Ascending aorta (tissue), 2 donors: Measurements from ENCODE around the gene SECTM1. TPM values are rescaled to one million over a fixed set of nuclear protein-coding genes. Genes with fewer than 3 reads are reported as not detected.

Source experiments
- DNase-seq, 2 donors: peaks; one replicate each; pipeline ENCODE4 v3.0.0-alpha.2; 2019; ENCODE audit warnings: low spot score in 2 of 2
- H3K27ac ChIP-seq, 2 donors: fragments of 200-600 bp; sonication (generic); one replicate each; pipeline ENCODE4 v1.5.1; 2016 to 2017; ENCODE audit warnings: mild to moderate bottlenecking in 1 of 2
- H3K27me3 ChIP-seq: fragments of 200-600 bp; sonication (generic); one replicate; pipeline ENCODE4 v1.5.1; 2017
- H3K36me3 ChIP-seq, 2 donors: fragments of 200-600 bp; sonication (generic); one replicate each; pipeline ENCODE4 v1.5.1; 2016
- H3K4me1 ChIP-seq, 2 donors: fragments of 200-600 bp; sonication (generic); one replicate each; pipeline ENCODE4 v1.5.1; 2016 to 2017; ENCODE audit warnings: mild to moderate bottlenecking in 1 of 2
- H3K4me3 ChIP-seq, 2 donors: fragments of 200-600 bp; sonication (generic); one replicate each; pipeline ENCODE4 v1.5.1; 2016 to 2017; ENCODE audit warnings: mild to moderate bottlenecking in 1 of 2
- H3K9me3 ChIP-seq, 2 donors: fragments of 200-600 bp; sonication (generic); one replicate each; pipeline ENCODE4 v1.5.1; 2016
- CTCF ChIP-seq, 3 experiments: fragments of 200-600 bp in 2 of 3; fragments of 450-650 bp in 1 of 3; sonication (generic) in 2 of 3; IDR thresholded peaks; one replicate each; pipeline ENCODE4 v1.5.1; 2016 to 2019; ENCODE audit warnings: antibody characterized with exemption in 3 of 3, mild to moderate bottlenecking in 1 of 3, moderate library complexity in 1 of 3
- intact Hi-C: fragments of 100-400 bp; cut with DNase I; formaldehyde crosslinking; loops from one replicate; pipeline ENCODE4 v1.15.1; 2023
- total RNA-seq: library from RNA; depleted of rRNA; stranded (reverse); fragments of >200 nt; gene quantifications from one replicate; pipeline ENCODE4 v1.1.0, GENCODE V29; 2016

The SECTM1 gene
- total RNA-seq, 1 donor from 2014 or later: 49.5 TPM

DNA sequence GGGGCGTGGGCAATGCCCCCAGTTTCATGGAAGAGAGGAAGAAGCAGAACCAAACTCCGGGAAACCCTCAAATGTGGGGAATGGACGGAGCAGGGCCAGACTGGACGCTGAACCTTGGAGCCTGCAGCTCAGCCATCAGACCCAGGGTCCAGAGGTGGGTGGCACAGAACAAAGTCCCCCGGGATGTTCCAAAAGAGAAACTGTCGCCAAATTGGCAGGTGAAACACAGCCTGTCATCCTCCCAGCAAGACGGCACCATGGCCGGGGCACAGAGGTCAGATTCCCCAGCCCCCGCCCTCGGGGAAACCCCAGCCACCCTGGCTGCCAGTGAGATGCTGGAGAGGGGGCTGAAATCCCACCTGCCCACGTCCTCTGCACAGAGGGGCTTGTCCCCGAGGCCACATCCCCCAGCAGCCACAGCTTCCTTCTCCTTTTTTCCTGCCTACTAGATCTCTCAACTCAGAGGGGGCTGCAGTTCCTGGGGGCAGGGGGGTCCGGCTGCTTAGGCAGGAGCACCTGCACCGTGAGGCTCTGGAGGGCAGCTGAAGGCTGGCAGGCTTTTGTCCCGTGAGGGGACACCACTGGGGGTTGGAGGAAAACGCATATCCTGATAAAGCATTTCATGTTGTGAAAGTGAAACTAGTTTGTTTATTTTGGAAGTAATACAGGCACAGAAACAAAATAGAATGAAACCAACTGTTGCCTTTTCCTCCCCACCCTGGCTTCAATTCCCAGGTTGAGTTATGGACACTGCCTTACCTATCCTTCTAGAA, 1.2 kb upstream of the SECTM1 start:
- no peak for DNase-seq
- intact Hi-C loops: no loop called here
- Histone ChIP-seq H3K27me3 (no peaks in the 10 kb centered on the region), H3K4me1 (peaks cover 22 to 28% of the 10 kb centered on the region in 2 donors), H3K27ac (peak overlapping the region in 1 of 2 donors; percentile 4), H3K4me3 (peak overlapping the region; percentile 40 to 69), H3K36me3 (no peaks in the 10 kb centered on the region), H3K9me3 (no peaks in the 10 kb centered on the region)
- TF ChIP-seq CTCF (IDR thresholded peaks at IDR 0.05): no peak

DNA sequence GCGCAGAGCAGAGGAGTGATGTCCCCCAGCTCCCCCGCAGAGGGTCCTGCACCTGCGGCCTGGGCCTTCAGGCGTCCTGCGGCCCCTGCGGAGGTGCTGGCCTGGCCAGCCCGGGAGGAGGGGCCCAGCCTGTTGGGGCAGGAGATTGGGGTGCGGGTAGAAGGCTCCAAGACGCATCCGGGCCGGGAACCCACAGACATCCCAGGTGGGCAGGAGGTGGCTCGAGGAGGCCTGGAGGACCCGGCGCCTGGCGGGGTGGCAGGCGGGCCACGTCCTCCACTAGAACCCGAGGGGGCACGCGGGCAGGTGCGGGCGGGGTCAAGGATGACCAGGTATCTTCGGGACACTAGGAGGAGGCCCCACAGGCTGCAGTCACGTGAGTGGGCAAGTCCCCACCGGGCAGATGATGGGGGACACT, 647 bp upstream of the SECTM1 start:
- no peaks in the 10 kb centered on the region for H3K9me3 ChIP-seq
- no peaks in the 10 kb centered on the region for H3K36me3 ChIP-seq
- H3K27me3 ChIP-seq: no peaks in the 10 kb centered on the region
- intact Hi-C loops: no loop called here
- no peak for DNase-seq
- peaks cover 18 to 25% of the 10 kb centered on the region in 2 donors for H3K4me1 ChIP-seq
- no peak overlapping the region for H3K27ac ChIP-seq
- TF ChIP-seq CTCF (IDR thresholded peaks at IDR 0.05): no peak
- peak overlapping the region; percentile 40 to 69 for H3K4me3 ChIP-seq

DNA sequence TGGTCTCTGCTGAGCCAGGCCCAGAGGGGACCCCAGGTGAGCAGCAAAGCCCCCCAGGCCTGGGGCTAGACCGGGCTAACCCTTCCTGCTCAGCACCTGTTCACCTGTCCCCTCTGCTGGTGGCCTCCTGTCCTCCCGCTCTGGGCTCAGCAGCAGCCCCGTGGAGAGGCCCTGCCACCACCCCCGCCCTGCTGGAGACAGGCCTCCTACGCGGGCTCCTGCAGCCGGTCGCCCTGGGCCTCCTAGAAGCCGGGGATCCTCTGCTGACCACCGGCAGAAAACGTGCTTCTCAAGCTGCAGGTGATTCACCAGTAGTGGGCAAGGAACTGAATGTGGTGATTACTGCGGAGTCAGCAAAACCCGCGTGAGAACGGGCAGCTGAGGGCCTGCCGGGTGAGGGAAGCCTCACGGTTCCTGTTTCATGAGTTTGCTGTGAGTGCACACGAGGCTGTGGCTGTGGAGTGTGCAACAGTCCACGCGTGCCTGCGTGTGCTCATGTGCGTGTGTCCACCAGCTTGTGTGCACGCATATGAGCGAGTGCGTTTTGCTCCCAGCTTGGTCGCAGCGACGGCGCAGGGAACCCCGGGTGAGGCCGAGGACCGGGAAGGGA, 792 bp downstream of the SECTM1 start:
- H3K27ac ChIP-seq: no peak overlapping the region
- peak in 1 of 2 donors; percentile 36 for DNase-seq
- no peaks in the 10 kb centered on the region for H3K27me3 ChIP-seq
- H3K36me3 ChIP-seq: no peaks in the 10 kb centered on the region
- no peaks in the 10 kb centered on the region for H3K9me3 ChIP-seq
- TF ChIP-seq CTCF (IDR thresholded peaks at IDR 0.05): no peak
- peak overlapping the region; percentile 40 to 69 for H3K4me3 ChIP-seq
- intact Hi-C loops: no loop called here
- H3K4me1 ChIP-seq: peaks cover 13 to 25% of the 10 kb centered on the region in 2 donors

DNA sequence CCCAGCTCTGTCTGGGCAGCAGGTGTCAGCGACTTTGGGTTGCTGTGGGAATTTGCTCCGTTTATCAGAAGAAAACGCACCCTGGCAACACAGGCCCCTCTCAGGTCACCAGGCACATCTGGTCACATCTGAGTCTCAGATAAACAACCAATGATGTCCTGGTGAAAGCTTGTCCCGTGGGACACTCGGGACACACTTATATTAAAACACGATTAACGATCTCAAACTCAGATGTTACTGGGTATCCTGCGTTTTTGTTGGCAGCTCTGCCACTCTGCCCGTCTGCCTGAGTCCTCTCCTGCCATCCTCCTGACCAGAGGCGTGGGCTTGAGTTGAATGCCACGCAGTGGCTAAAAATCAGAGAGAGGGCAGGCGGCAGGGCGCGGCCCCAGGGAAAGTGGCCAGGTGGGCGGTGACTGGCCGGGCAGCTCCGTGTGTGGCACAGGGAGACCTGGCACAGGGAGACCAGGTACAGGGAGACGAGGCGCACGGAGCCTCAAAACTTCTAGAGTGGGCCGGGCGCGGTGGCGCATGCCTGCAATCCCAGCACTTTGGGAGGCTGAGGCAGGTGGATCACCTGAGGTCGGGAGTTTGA, 2.1 kb downstream of the SECTM1 start:
- no peak overlapping the region for H3K27ac ChIP-seq
- H3K9me3 ChIP-seq: no peaks in the 10 kb centered on the region
- H3K27me3 ChIP-seq: no peaks in the 10 kb centered on the region
- no peaks in the 10 kb centered on the region for H3K36me3 ChIP-seq
- intact Hi-C loops: no loop called here
- no peak for TF ChIP-seq CTCF (IDR thresholded peaks at IDR 0.05)
- peaks cover 13 to 25% of the 10 kb centered on the region in 2 donors for H3K4me1 ChIP-seq
- H3K4me3 ChIP-seq: no peak overlapping the region
- no peak for DNase-seq

GRCh38 chr17:82330322-82331239, 3.0 kb downstream of the SECTM1 start:
- Histone ChIP-seq H3K4me3 (no peak overlapping the region), H3K36me3 (no peaks in the 10 kb centered on the region), H3K27ac (no peak overlapping the region), H3K4me1 (peaks cover 13 to 25% of the 10 kb centered on the region in 2 donors), H3K9me3 (no peaks in the 10 kb centered on the region), H3K27me3 (no peaks in the 10 kb centered on the region)
- intact Hi-C loops: no loop called here
- no peak for TF ChIP-seq CTCF (IDR thresholded peaks at IDR 0.05)
- DNase-seq: no peak
